Esophagus squamous epithelium (tissue), 5 donors: ENCODE results near the gene ABCB11. TPM values are rescaled to one million over a fixed set of nuclear protein-coding genes. Genes with fewer than 3 reads are reported as not detected.

Experiments used
- DNase-seq: peaks from one replicate; lab custom pipeline; 2025; lab: John Stamatoyannopoulos, UW
- H3K27ac ChIP-seq, 4 donors: fragments of 200-600 bp; sonication (generic); one replicate each; pipeline ENCODE4 v1.5.1; 2016 to 2019; ENCODE audit warnings: mild to moderate bottlenecking in 1 of 4
- H3K27me3 ChIP-seq, 4 donors: fragments of 200-600 bp; sonication (generic); 1 replicate in 3 of 4; 2 replicates in 1 of 4; pipeline versions ENCODE4 v1.5.1 to v1.6.0; 2017 to 2021; ENCODE audit warnings: antibody characterized with exemption in 1 of 4
- H3K36me3 ChIP-seq, 3 donors: fragments of 200-600 bp; sonication (generic); one replicate each; pipeline ENCODE4 v1.5.1; 2016 to 2019
- H3K4me1 ChIP-seq, 3 donors: fragments of 200-600 bp; sonication (generic); one replicate each; pipeline ENCODE4 v1.5.1; 2017 to 2019
- H3K4me3 ChIP-seq, 4 donors: fragments of 200-600 bp; sonication (generic); 1 replicate in 3 of 4; 2 replicates in 1 of 4; pipeline ENCODE4 v1.5.1; 2016 to 2019; ENCODE audit warnings: mild to moderate bottlenecking in 2 of 4, moderate library complexity in 1 of 4
- H3K9me3 ChIP-seq, 3 donors: fragments of 200-600 bp; sonication (generic); one replicate each; pipeline ENCODE4 v1.5.1; 2016 to 2019
- CTCF ChIP-seq, 6 experiments: fragments of 450-650 bp in 4 of 6; fragments of 200-600 bp in 2 of 6; sonication (generic) in 2 of 6; IDR thresholded peaks; one replicate each; pipeline ENCODE4 v1.5.1; 2016 to 2019; ENCODE audit warnings: antibody characterized with exemption in 6 of 6, mild to moderate bottlenecking in 4 of 6, moderate library complexity in 4 of 6
- POLR2A ChIP-seq, 4 donors: fragments of 450-650 bp; IDR thresholded peaks; one replicate each; pipeline ENCODE4 v1.6.1; 2017; ENCODE audit warnings: antibody characterized with exemption in 4 of 4, mild to moderate bottlenecking in 4 of 4, moderate library complexity in 3 of 4
- WGBS, 2 donors: methylation state at CpG; one replicate each; pipeline ENCODE4 v1.1.5; 2018; 5-methylcytosine and 5-hydroxymethylcytosine counted together
- intact Hi-C: fragments of 100-400 bp; cut with DNase I; formaldehyde crosslinking; loops from one replicate; pipeline ENCODE4 v1.15.0; 2022
- total RNA-seq, 4 donors: library from RNA; depleted of rRNA; stranded (reverse); fragments of >200 nt; gene quantifications; one replicate each; pipeline ENCODE4 v1.1.0, GENCODE V29; 2016
- donor health status: DM: yes; HTN: yes; CAD: no.

ABCB11 gene
- total RNA-seq, 4 donors from 2014 or later: 0.18 to 0.68 TPM; not detected in 2

GRCh38 chr2:168997118-168997521, 34.0 kb downstream of the ABCB11 start:
- Histone ChIP-seq H3K4me3 (no peak overlapping the region), H3K27me3 (no peaks in the 10 kb centered on the region), H3K27ac (no peak overlapping the region), H3K36me3 (no peaks in the 10 kb centered on the region), H3K9me3 (no peaks in the 10 kb centered on the region), H3K4me1 (peaks cover 7 to 15% (median 7%) of the 10 kb centered on the region in 3 donors)
- WGBS, 2 donors: 17 to 27% methylated on average over 1 of the region's 1 CpG
- intact Hi-C loops: no loop called here
- no peak for DNase-seq
- no peak for TF ChIP-seq CTCF (IDR thresholded peaks at IDR 0.05)
- TF ChIP-seq POLR2A (IDR thresholded peaks at IDR 0.05): no peak

GRCh38 chr2:168995744-168996143, 35.4 kb downstream of the ABCB11 start:
- Histone ChIP-seq H3K9me3 (no peaks in the 10 kb centered on the region), H3K27me3 (no peaks in the 10 kb centered on the region), H3K4me3 (no peak overlapping the region), H3K4me1 (peaks cover 7 to 25% (median 7%) of the 10 kb centered on the region in 3 donors), H3K36me3 (no peaks in the 10 kb centered on the region), H3K27ac (no peak overlapping the region)
- TF ChIP-seq POLR2A (IDR thresholded peaks at IDR 0.05) (no peak), CTCF (IDR thresholded peaks at IDR 0.05) (no peak)
- no peak for DNase-seq
- intact Hi-C loops: no loop called here
- WGBS, 2 donors: 75 to 83% methylated on average over 1 of the region's 1 CpG

GRCh38 chr2:168993538-168993937, 37.6 kb downstream of the ABCB11 start:
- H3K36me3 ChIP-seq: no peaks in the 10 kb centered on the region
- H3K9me3 ChIP-seq: no peaks in the 10 kb centered on the region
- H3K4me3 ChIP-seq: no peak overlapping the region
- no peak overlapping the region for H3K27ac ChIP-seq
- peaks cover 7 to 25% (median 7%) of the 10 kb centered on the region in 3 donors for H3K4me1 ChIP-seq
- no peak for DNase-seq
- intact Hi-C loops: no loop called here
- TF ChIP-seq CTCF (IDR thresholded peaks at IDR 0.05) (no peak), POLR2A (IDR thresholded peaks at IDR 0.05) (no peak)
- WGBS, 2 donors: 81% methylated on average over 3 of the region's 3 CpGs
- no peaks in the 10 kb centered on the region for H3K27me3 ChIP-seq

- Histone ChIP-seq H3K9me3 (no peaks in the 10 kb centered on the region), H3K36me3 (no peaks in the 10 kb centered on the region), H3K4me1 (peaks cover 7 to 25% (median 7%) of the 10 kb centered on the region in 3 donors), H3K27me3 (no peaks in the 10 kb centered on the region), H3K4me3 (no peak overlapping the region), H3K27ac (peak overlapping the region; percentile 25 to 72 (median 54))
- no peak for TF ChIP-seq POLR2A (IDR thresholded peaks at IDR 0.05)
- TF ChIP-seq CTCF (IDR thresholded peaks at IDR 0.05): no peak
- DNase-seq: no peak
- intact Hi-C loops: no loop called here
- 42 to 44% methylated on average over 7 of the region's 7 CpGs for WGBS, 2 donors
These were observed 38.4 kb downstream of the ABCB11 start for GRCh38 chr2:168992591-168993349.

- Histone ChIP-seq H3K9me3 (no peaks in the 10 kb centered on the region), H3K27ac (peak overlapping the region; percentile 25 to 72 (median 54)), H3K27me3 (no peaks in the 10 kb centered on the region), H3K36me3 (no peaks in the 10 kb centered on the region), H3K4me1 (peaks cover 7 to 25% (median 7%) of the 10 kb centered on the region in 3 donors), H3K4me3 (no peak overlapping the region)
- no peak for DNase-seq
- TF ChIP-seq POLR2A (IDR thresholded peaks at IDR 0.05) (no peak), CTCF (IDR thresholded peaks at IDR 0.05) (no peak)
- 27 to 34% methylated on average over 3 of the region's 3 CpGs for WGBS, 2 donors
- intact Hi-C loops: no loop called here
These were observed 39.1 kb downstream of the ABCB11 start for GRCh38 chr2:168992026-168992425.
